Cardiac fibroblast (primary cell): ENCODE measurements around the gene CYB5A.

Source experiments
- DNase-seq, 2 donors: peaks; one replicate each; pipeline versions ENCODE4 v3.0.0 to v3.0.0-alpha.2; 2010; ENCODE audit warnings: low read depth in 2 of 2
- H3K4me3 ChIP-seq, 2 donors: replicated peaks in 1 of 2; 1 replicate in 1 of 2; 2 replicates in 1 of 2; pipeline ENCODE4 v1.5.1; 2011; ENCODE audit warnings: low read depth in 2 of 2, low read length in 2 of 2, mild to moderate bottlenecking in 2 of 2, moderate library complexity in 1 of 2
- CTCF ChIP-seq: IDR thresholded peaks from one replicate; pipeline ENCODE4 v1.5.1; 2011; ENCODE audit warnings: low read depth, mild to moderate bottlenecking, low read length, inconsistent platforms

CYB5A gene

GRCh38 chr18:74283646-74284045, 8.1 kb downstream of the CYB5A start:
- no peak overlapping the region for H3K4me3 ChIP-seq
- no peak for DNase-seq
- TF ChIP-seq CTCF: no peak

GRCh38 chr18:74282755-74283554, 8.8 kb downstream of the CYB5A start:
- DNase-seq: no peak
- TF ChIP-seq CTCF: no peak
- no peak overlapping the region for H3K4me3 ChIP-seq

- DNase-seq: peak; percentile 52 to 60
- H3K4me3 ChIP-seq: no peak overlapping the region
- TF ChIP-seq CTCF: no peak
These were observed 9.6 kb downstream of the CYB5A start for GRCh38 chr18:74281980-74282754.

- TF ChIP-seq CTCF: no peak
- no peak for DNase-seq
- no peak overlapping the region for H3K4me3 ChIP-seq
These were observed 10.5 kb downstream of the CYB5A start for GRCh38 chr18:74281011-74281979.

GRCh38 chr18:74278983-74279382, 12.8 kb downstream of the CYB5A start:
- no peak overlapping the region for H3K4me3 ChIP-seq
- DNase-seq: no peak
- no peak for TF ChIP-seq CTCF

GRCh38 chr18:74278058-74278457, 13.7 kb downstream of the CYB5A start:
- no peak overlapping the region for H3K4me3 ChIP-seq
- no peak for DNase-seq
- TF ChIP-seq CTCF: no peak
